Measurements from ENCODE around the gene GM2A. TPM values are rescaled to one million over a fixed set of nuclear protein-coding genes. Genes with fewer than 3 reads are reported as not detected.
A peak's percentile ranks its signal among the peaks of the same experiment; 100 is the strongest.

Gene GM2A
- total RNA-seq, 5 donors from 2014 or later (not counting 1 experiment from before 2014, with no cell fraction given): 8.2 to 20.9 (median 11.5) TPM

GRCh38 chr5:151213803-151214613, 39.0 kb upstream of the GM2A start:
- peaks cover 0 to 15% of the 10 kb centered on the region in 2 donors for H3K36me3 ChIP-seq (ENCODE audit: control insufficient read depth in 2 of 2, extremely low read depth in 1 of 2, insufficient read depth in 1 of 2, low read length in 1 of 2)
- ATAC-seq (replicated peaks in 1 of 4) (peak; percentile 80 to 94 (median 92)), DNase-seq (peak; percentile 73 to 91 (median 85))
- peaks cover 61 to 97% of the 10 kb centered on the region in 2 experiments for H3K4me1 ChIP-seq (ENCODE audit: control insufficient read depth in 1 of 2, extremely low read depth in 1 of 2, insufficient read depth in 2 of 2, low read length in 2 of 2)
- peak overlapping the region; percentile 61 to 87 for H3K4me3 ChIP-seq (ENCODE audit: control insufficient read depth in 1 of 2, extremely low read depth in 1 of 2, low read length in 1 of 2)
- H3K27me3 Mint-ChIP-seq: no peaks in the 10 kb centered on the region
- peak overlapping the region; percentile 91 for H3K27ac ChIP-seq (ENCODE audit: low read length)
- H3K9me3 ChIP-seq: no peaks in the 10 kb centered on the region
- 0% methylated on average over 1 of the region's 9 CpGs for WGBS (ENCODE audit: insufficient coverage)
- H3K9me3 Mint-ChIP-seq: no peaks in the 10 kb centered on the region
- H3K27ac Mint-ChIP-seq: peak overlapping the region; percentile 97 to 98
- no peaks in the 10 kb centered on the region for H3K27me3 ChIP-seq (replicated peaks in 1 of 2; ENCODE audit: control insufficient read depth in 2 of 2, extremely low read depth in 1 of 2, insufficient read depth in 2 of 2, low read length in 1 of 2)
- ChIA-PET POLR2A (interaction anchor here (0.5 to 2.4 kb wide), 14 partner anchors 9 to 803 kb away, joined by 3 to 19 read pairs (median 4); partner anchors contain the start of genes CCDC69 (in 2 of the 2), ANXA6 (in 1 of the 2) and RBM22 (in 1 of the 2)), CTCF (interaction anchor here (0.5 to 4.3 kb wide), 10 partner anchors 10 to 1483 kb away, joined by 3 to 28 read pairs (median 5); partner anchors contain the start of genes CCDC69 (in 2 of the 2), GM2A (in 1 of the 2) and RBM22 (in 1 of the 2))
- peaks cover 89 to 92% (median 90%) of the 10 kb centered on the region in 3 donors for H3K4me1 Mint-ChIP-seq
- peaks cover 33% of the 10 kb centered on the region for H3K36me3 Mint-ChIP-seq
- peak overlapping the region; percentile 72 to 85 (median 80) for H3K4me3 Mint-ChIP-seq

- Mint-ChIP-seq H3K27me3 (no peaks in the 10 kb centered on the region), H3K9me3 (no peaks in the 10 kb centered on the region), H3K4me3 (peak overlapping the region; percentile 72 to 85 (median 80)), H3K27ac (peak overlapping the region; percentile 97 to 98), H3K4me1 (peaks cover 90 to 92% (median 90%) of the 10 kb centered on the region in 3 donors), H3K36me3 (peaks cover 37% of the 10 kb centered on the region)
- CTCF ChIA-PET: interaction anchor here (0.7 to 4.3 kb wide), 6 partner anchors 9 to 65 kb away, joined by 3 to 28 read pairs (median 10); partner anchors contain the start of gene CCDC69 (in 2 of the 2)
- DNase-seq (peak in 15 of 35 experiments; percentile 11 to 63 (median 32)), ATAC-seq (replicated peaks in 1 of 4) (peak; percentile 2 to 30 (median 20))
- H3K9me3 ChIP-seq: no peaks in the 10 kb centered on the region
- H3K4me1 ChIP-seq (ENCODE audit: control insufficient read depth in 1 of 2, extremely low read depth in 1 of 2, insufficient read depth in 2 of 2, low read length in 2 of 2): peaks cover 64 to 97% of the 10 kb centered on the region in 2 experiments
- no peaks in the 10 kb centered on the region for H3K27me3 ChIP-seq (replicated peaks in 1 of 2; ENCODE audit: control insufficient read depth in 2 of 2, extremely low read depth in 1 of 2, insufficient read depth in 2 of 2, low read length in 1 of 2)
- H3K36me3 ChIP-seq (ENCODE audit: control insufficient read depth in 2 of 2, extremely low read depth in 1 of 2, insufficient read depth in 1 of 2, low read length in 1 of 2): peaks cover 0 to 15% of the 10 kb centered on the region in 2 donors
- peak overlapping the region; percentile 91 for H3K27ac ChIP-seq (ENCODE audit: low read length)
- peak overlapping the region; percentile 61 to 66 for H3K4me3 ChIP-seq (ENCODE audit: control insufficient read depth in 1 of 2, extremely low read depth in 1 of 2, low read length in 1 of 2)
- WGBS (ENCODE audit: insufficient coverage): 21% methylated on average over 7 of the region's 10 CpGs
- POLR2A ChIA-PET: interaction anchor here (0.5 to 2.4 kb wide), 11 partner anchors 8 to 804 kb away, joined by 3 to 19 read pairs (median 4); partner anchors contain the start of genes CCDC69 (in 2 of the 2), ANXA6 (in 1 of the 2) and RBM22 (in 1 of the 2)
These were observed 38.1 kb upstream of the GM2A start for GRCh38 chr5:151214614-151215545.

- Mint-ChIP-seq H3K9me3 (no peaks in the 10 kb centered on the region), H3K4me1 (peaks cover 92 to 95% (median 93%) of the 10 kb centered on the region in 3 donors), H3K27ac (peak overlapping the region; percentile 97 to 98), H3K27me3 (no peaks in the 10 kb centered on the region), H3K4me3 (peak overlapping the region; percentile 14 to 85 (median 72)), H3K36me3 (peaks cover 41% of the 10 kb centered on the region)
- H3K27ac ChIP-seq (ENCODE audit: low read length): peak overlapping the region; percentile 91
- CTCF ChIA-PET: interaction anchor here (0.6 to 4.3 kb wide), 6 partner anchors 8 to 85 kb away, joined by 3 to 28 read pairs (median 4); partner anchors contain the start of gene CCDC69 (in 1 of the 2)
- no peak for ATAC-seq (replicated peaks in 1 of 4)
- peaks cover 0 to 15% of the 10 kb centered on the region in 2 donors for H3K36me3 ChIP-seq (ENCODE audit: control insufficient read depth in 2 of 2, extremely low read depth in 1 of 2, insufficient read depth in 1 of 2, low read length in 1 of 2)
- no CpG with 5 or more reads among the region's 2 CpGs for WGBS (ENCODE audit: insufficient coverage)
- peak overlapping the region in 1 of 2 donors; percentile 66 for H3K4me3 ChIP-seq (ENCODE audit: control insufficient read depth in 1 of 2, extremely low read depth in 1 of 2, low read length in 1 of 2)
- no peak for DNase-seq
- H3K4me1 ChIP-seq (ENCODE audit: control insufficient read depth in 1 of 2, extremely low read depth in 1 of 2, insufficient read depth in 2 of 2, low read length in 2 of 2): peaks cover 68 to 97% of the 10 kb centered on the region in 2 experiments
- POLR2A ChIA-PET: interaction anchor here (0.6 to 2.4 kb wide), 5 partner anchors 8 to 93 kb away, joined by 4 to 19 read pairs (median 6); partner anchors contain the start of gene CCDC69 (in 2 of the 2)
- no peaks in the 10 kb centered on the region for H3K27me3 ChIP-seq (replicated peaks in 1 of 2; ENCODE audit: control insufficient read depth in 2 of 2, extremely low read depth in 1 of 2, insufficient read depth in 2 of 2, low read length in 1 of 2)
- no peaks in the 10 kb centered on the region for H3K9me3 ChIP-seq
These were observed 37.5 kb upstream of the GM2A start for GRCh38 chr5:151215546-151215880.

- CTCF ChIA-PET: no interaction called here
These were observed 36.2 kb upstream of the GM2A start for GRCh38 chr5:151216781-151217180.

GRCh38 chr5:151218177-151218576, 34.8 kb upstream of the GM2A start:
- no peak for DNase-seq
- H3K4me3 Mint-ChIP-seq: peak overlapping the region in 1 of 3 donors; percentile 88
- peak overlapping the region; percentile 97 to 99 for H3K27ac Mint-ChIP-seq
- Histone ChIP-seq H3K36me3 (ENCODE audit: control insufficient read depth in 2 of 2, extremely low read depth in 1 of 2, insufficient read depth in 1 of 2, low read length in 1 of 2) (peaks cover 2 to 23% of the 10 kb centered on the region in 2 donors), H3K9me3 (no peaks in the 10 kb centered on the region), H3K27ac (ENCODE audit: low read length) (peak overlapping the region; percentile 94), H3K4me1 (ENCODE audit: control insufficient read depth in 1 of 2, extremely low read depth in 1 of 2, insufficient read depth in 2 of 2, low read length in 2 of 2) (peaks cover 72 to 97% of the 10 kb centered on the region in 2 experiments), H3K27me3 (replicated peaks in 1 of 2; ENCODE audit: control insufficient read depth in 2 of 2, extremely low read depth in 1 of 2, insufficient read depth in 2 of 2, low read length in 1 of 2) (no peaks in the 10 kb centered on the region), H3K4me3 (ENCODE audit: control insufficient read depth in 1 of 2, extremely low read depth in 1 of 2, low read length in 1 of 2) (no peak overlapping the region)
- H3K4me1 Mint-ChIP-seq: peaks cover 93 to 96% (median 93%) of the 10 kb centered on the region in 3 donors
- H3K27me3 Mint-ChIP-seq: no peaks in the 10 kb centered on the region
- H3K36me3 Mint-ChIP-seq: peaks cover 46% of the 10 kb centered on the region
- CTCF ChIA-PET: no interaction called here
- POLR2A ChIA-PET: no interaction called here
- 60% methylated on average over 2 of the region's 6 CpGs for WGBS (ENCODE audit: insufficient coverage)
- ATAC-seq (replicated peaks in 1 of 4): no peak
- no peaks in the 10 kb centered on the region for H3K9me3 Mint-ChIP-seq

More at GRCh38 chr5:151216781-151217180, 36.2 kb upstream of the GM2A start:
- Mint-ChIP-seq H3K27ac (peak overlapping the region; percentile 80 to 97), H3K9me3 (no peaks in the 10 kb centered on the region), H3K4me1 (peaks cover 93 to 95% (median 94%) of the 10 kb centered on the region in 3 donors), H3K4me3 (peak overlapping the region in 1 of 3 donors; percentile 85), H3K36me3 (peaks cover 52% of the 10 kb centered on the region), H3K27me3 (no peaks in the 10 kb centered on the region)
- no CpG with 5 or more reads among the region's 5 CpGs for WGBS (ENCODE audit: insufficient coverage)
- Histone ChIP-seq H3K4me3 (ENCODE audit: control insufficient read depth in 1 of 2, extremely low read depth in 1 of 2, low read length in 1 of 2) (no peak overlapping the region), H3K9me3 (no peaks in the 10 kb centered on the region), H3K4me1 (ENCODE audit: control insufficient read depth in 1 of 2, extremely low read depth in 1 of 2, insufficient read depth in 2 of 2, low read length in 2 of 2) (peaks cover 69 to 97% of the 10 kb centered on the region in 2 experiments), H3K27ac (ENCODE audit: low read length) (peak overlapping the region; percentile 94), H3K27me3 (replicated peaks in 1 of 2; ENCODE audit: control insufficient read depth in 2 of 2, extremely low read depth in 1 of 2, insufficient read depth in 2 of 2, low read length in 1 of 2) (no peaks in the 10 kb centered on the region), H3K36me3 (ENCODE audit: control insufficient read depth in 2 of 2, extremely low read depth in 1 of 2, insufficient read depth in 1 of 2, low read length in 1 of 2) (peaks cover 0 to 19% of the 10 kb centered on the region in 2 donors)
- DNase-seq (no peak), ATAC-seq (replicated peaks in 1 of 4) (no peak)
- POLR2A ChIA-PET: no interaction called here

Measured in T-cell (primary cell).